GM12878 (cell line): ENCODE measurements around the gene CGN. TPM values are rescaled to one million over a fixed set of nuclear protein-coding genes. Genes with fewer than 3 reads are reported as not detected.

ENCODE experiments used
- ATAC-seq: fragments of 200-7000 bp; cut with Tn5 transposase; 3 replicates; pipeline ENCODE4 v1.9.1; 2020; ENCODE audit warnings: mild to moderate bottlenecking, moderate library complexity
- BruUV-seq: library from RNA; stranded (reverse); fragments of 400-500 nt; replicated peaks from 2 replicates; lab custom pipeline; 2021; lab: Mats Ljungman, UMichigan
- CTCF ChIA-PET: fragments of 300-600 bp; sonication (Branson Sonifier 250); formaldehyde crosslinking; extraction: SDS; loops from one replicate; lab custom pipeline; 2021; ENCODE audit warnings: inconsistent platforms; lab: Yijun Ruan, JAX
- POLR2A ChIA-PET: fragments of 350-600 bp; formaldehyde crosslinking; extraction: SDS; loops from one replicate; lab custom pipeline; 2021; ENCODE audit warnings: inconsistent platforms; lab: Charles Lee
- RAD21 ChIA-PET: fragments of 300-600 bp; sonication (Branson Sonifier 250); formaldehyde crosslinking; loops from one replicate; lab custom pipeline; 2023; ENCODE audit warnings: antibody characterized with exemption; ENCODE audit not compliant: unreplicated experiment; lab: Charles Lee
- SMC1A ChIA-PET: fragments of 300-600 bp; sonication (Branson Sonifier 250); formaldehyde crosslinking; loops from one replicate; lab custom pipeline; 2023; ENCODE audit not compliant: unreplicated experiment, uncharacterized antibody; lab: Charles Lee
- DNase-seq: peaks from one replicate; pipeline ENCODE4 v3.0.0-alpha.2; 2011; ENCODE audit warnings: low read depth, low spot score
- FAIRE-seq: peaks from 3 replicates; lab custom pipeline; 2011; peaks lifted over from hg19 to GRCh38; lab: Jason Lieb, UNC
- H2AFZ ChIP-seq: 2 replicates; pipeline ENCODE4 v1.6.0; 2011; ENCODE audit warnings: low read depth, low read length, control low read depth; ENCODE audit not compliant: control insufficient read depth
- H3K27ac ChIP-seq: 2 replicates; pipeline ENCODE4 v1.5.1; 2011; ENCODE audit warnings: control low read depth; ENCODE audit not compliant: control insufficient read depth, insufficient read depth
- H3K27me3 ChIP-seq, 2 experiments: replicated peaks in 1 of 2; 2 replicates each; pipeline versions ENCODE4 v1.6.0 to v1.6.1; 2011; ENCODE audit warnings: low read length in 1 of 2; ENCODE audit not compliant: control insufficient read depth in 2 of 2, insufficient read depth in 2 of 2
- H3K36me3 ChIP-seq, 2 experiments: 2 replicates each; pipeline ENCODE4 v1.5.1; 2011; ENCODE audit warnings: low read length in 1 of 2; ENCODE audit not compliant: control insufficient read depth in 2 of 2, insufficient read depth in 2 of 2
- H3K4me1 ChIP-seq: 2 replicates; pipeline ENCODE4 v1.6.1; 2011; ENCODE audit warnings: mild to moderate bottlenecking, low read length, moderate library complexity, mixed read lengths; ENCODE audit not compliant: control insufficient read depth, insufficient read depth
- H3K4me2 ChIP-seq: 2 replicates; pipeline ENCODE4 v1.6.0; 2011; ENCODE audit warnings: control low read depth; ENCODE audit not compliant: control insufficient read depth, insufficient read depth
- H3K4me3 ChIP-seq: fragments of 200-600 bp; sonication (generic); 2 replicates; pipeline ENCODE4 v1.5.1; 2016
- H3K79me2 ChIP-seq: 2 replicates; pipeline ENCODE4 v1.6.0; 2011; ENCODE audit warnings: low read length; ENCODE audit not compliant: control insufficient read depth, insufficient read depth
- H3K9ac ChIP-seq: 2 replicates; pipeline ENCODE4 v1.8.0; 2011; ENCODE audit warnings: low read length, control low read depth, mixed read lengths; ENCODE audit not compliant: control insufficient read depth, insufficient read depth
- H3K9me3 ChIP-seq: replicated peaks from 3 replicates; pipeline ENCODE4 v1.5.1; 2011; ENCODE audit warnings: mild to moderate bottlenecking, low read length; ENCODE audit not compliant: control insufficient read depth, insufficient read depth
- H4K20me1 ChIP-seq: 2 replicates; pipeline ENCODE4 v1.6.0; 2011; ENCODE audit not compliant: control insufficient read depth, insufficient read depth
- MEF2B ChIP-seq: fragments of 450-650 bp; IDR thresholded peaks from 2 replicates; pipeline ENCODE4 v1.6.1; 2018; ENCODE audit warnings: mild to moderate bottlenecking, moderate library complexity; ENCODE audit not compliant: partially characterized antibody, poor library complexity, severe bottlenecking
- MYC ChIP-seq: IDR thresholded peaks from 2 replicates; pipeline ENCODE4 v1.6.1; 2011; ENCODE audit warnings: mild to moderate bottlenecking, low read length, moderate library complexity, inconsistent platforms; ENCODE audit not compliant: insufficient read depth, insufficient replicate concordance, insufficient read length, severe bottlenecking
- PML ChIP-seq: IDR thresholded peaks from 2 replicates; pipeline ENCODE4 v1.6.1; 2012; ENCODE audit warnings: low read length, inconsistent platforms
- SKIL ChIP-seq: fragments of 450-650 bp; IDR thresholded peaks from 2 replicates; pipeline ENCODE4 v1.6.1; 2017; ENCODE audit warnings: mild to moderate bottlenecking, low read depth, inconsistent platforms; ENCODE audit not compliant: poor library complexity, severe bottlenecking
- SMARCA5 ChIP-seq: fragments of 450-650 bp; IDR thresholded peaks from 2 replicates; pipeline ENCODE4 v1.6.1; 2017; ENCODE audit warnings: mild to moderate bottlenecking
- TCF3 ChIP-seq: IDR thresholded peaks from 2 replicates; pipeline ENCODE4 v1.6.1; 2012; ENCODE audit warnings: low read depth, mild to moderate bottlenecking, low read length, borderline replicate concordance; ENCODE audit not compliant: insufficient read depth
- WGBS: methylation state at CpG from one replicate; pipeline ENCODE4 v1.1.6; 2016; ENCODE audit warnings: low lambda C conversion rate; ENCODE audit not compliant: insufficient replicate concordance, insufficient coverage; ENCODE audit errors: missing lambda C conversion rate; 5-methylcytosine and 5-hydroxymethylcytosine counted together
- in situ Hi-C: fragments of 300-500 bp; cut with MboI; formaldehyde crosslinking; loops from 9 replicates; pipeline ENCODE4 v1.14.3; 2018; ENCODE audit warnings: mixed read lengths
- intact Hi-C: fragments of 100-400 bp; cut with micrococcal nuclease; formaldehyde crosslinking; loops from one replicate; pipeline ENCODE4 v1.14.2; 2022; ENCODE audit not compliant: unreplicated experiment
- polyA plus RNA-seq, 11 experiments: library from polyadenylated mRNA; depleted of rRNA in 4 of 11; unstranded in 6 of 11; stranded (reverse) in 5 of 11; fragments of >200 nt; fragmentation: Nextera tagmentation in 4 of 11; fragmentation: Illumina TruSeq in 1 of 11; extraction: Ambion mirVana in 4 of 11; extraction: Trizol in 1 of 11; gene quantifications; 1 replicate in 1 of 11; 2 replicates in 10 of 11; pipeline versions ENCODE4 v1.2.1 to v1.2.3, GENCODE V29; 2011 to 2016; ENCODE audit warnings: inconsistent platforms in 2 of 11, missing spikeins in 2 of 11, low read depth in 1 of 11
- total RNA-seq, 4 experiments: library from RNA; depleted of rRNA in 3 of 4; stranded (reverse); fragments of >200 nt in 3 of 4; fragmentation: Illumina TruSeq in 1 of 4; extraction: Trizol in 1 of 4; gene quantifications; 2 replicates each; pipeline versions ENCODE4 v1.2.1 to v1.2.3, GENCODE V29; 2013 to 2021

The CGN gene
- total and polyA plus RNA-seq, 10 of the 15 experiments (the other 5 are each of a cell fraction or from before 2014, with no cell fraction given): 0.11 to 6.5 (median 3.4) TPM

DNA sequence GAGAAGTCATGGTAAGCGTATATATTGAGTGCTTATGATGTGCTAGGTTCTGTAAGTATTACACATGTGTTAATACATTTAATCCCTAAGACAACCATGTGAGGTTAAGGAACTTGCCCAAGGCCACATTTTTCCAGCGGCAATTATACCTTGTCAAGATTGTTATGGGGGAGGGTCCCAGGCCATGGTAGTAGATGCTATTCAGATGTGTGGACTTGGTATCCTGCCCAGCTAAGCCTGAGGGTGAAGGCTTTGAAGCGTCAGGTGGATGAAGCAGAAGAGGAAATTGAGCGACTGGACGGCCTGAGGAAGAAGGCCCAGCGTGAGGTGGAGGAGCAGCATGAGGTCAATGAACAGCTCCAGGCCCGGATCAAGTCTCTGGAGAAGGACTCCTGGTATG, 25.3 kb downstream of the CGN start:
- ChIA-PET POLR2A (no interaction called here), RAD21 (interaction anchor here (1.2 kb wide), 1 partner anchor 92 kb away, joined by 3 read pairs; no protein-coding TSS in a partner anchor), CTCF (interaction anchor here (0.6 to 1.3 kb wide), 3 partner anchors 198 to 300 kb away, joined by 3 to 5 read pairs (median 3); no protein-coding TSS in a partner anchor), SMC1A (interaction anchor here (0.6 to 1.3 kb wide), 3 partner anchors 17 to 99 kb away, joined by 3 to 4 read pairs (median 4); no protein-coding TSS in a partner anchor)
- ATAC-seq (no peak), FAIRE-seq (no peak), DNase-seq (no peak)
- H3K27me3 ChIP-seq: peaks cover 4 to 5% of the 10 kb centered on the region in 2 experiments; a peak in 3 of 4 replicates
- no peak overlapping the region for H3K9ac ChIP-seq
- TF ChIP-seq SMARCA5 (no peak), TCF3 (no peak)
- intact Hi-C loops (no loop called here), in situ Hi-C loops (no loop called here)
- no peak overlapping the region for H3K4me2 ChIP-seq
- WGBS: 58% methylated on average over 7 of the region's 7 CpGs
- H3K9me3 ChIP-seq: no peaks in the 10 kb centered on the region
- H3K36me3 ChIP-seq: no peaks in the 10 kb centered on the region
- H2AFZ ChIP-seq: no peak overlapping the region
- H4K20me1 ChIP-seq: no peaks in the 10 kb centered on the region
- H3K4me3 ChIP-seq: no peak overlapping the region
- H3K4me1 ChIP-seq: peaks cover 13% of the 10 kb centered on the region
- no TSS peak for BruUV-seq
- no peaks in the 10 kb centered on the region for H3K79me2 ChIP-seq
- no peak overlapping the region for H3K27ac ChIP-seq

GRCh38 chr1:151537112-151537511, 25.9 kb downstream of the CGN start:
- ChIA-PET RAD21 (interaction anchor here (1.2 kb wide), 1 partner anchor 93 kb away, joined by 3 read pairs; no protein-coding TSS in a partner anchor), SMC1A (interaction anchor here (0.7 to 1.3 kb wide), 4 partner anchors 14 to 93 kb away, joined by 3 to 4 read pairs (median 4); no protein-coding TSS in a partner anchor), POLR2A (no interaction called here), CTCF (interaction anchor here (0.6 to 1.3 kb wide), 3 partner anchors 153 to 207 kb away, joined by 3 to 5 read pairs (median 3); no protein-coding TSS in a partner anchor)
- H3K9me3 ChIP-seq: no peaks in the 10 kb centered on the region
- in situ Hi-C loops: no loop called here
- peaks cover 4 to 5% of the 10 kb centered on the region in 2 experiments; a peak in 3 of 4 replicates for H3K27me3 ChIP-seq
- no peak overlapping the region for H2AFZ ChIP-seq
- no peak overlapping the region for H3K4me2 ChIP-seq
- no peak for FAIRE-seq
- intact Hi-C loops: no loop called here
- ATAC-seq: no peak
- no peak overlapping the region for H3K4me3 ChIP-seq
- H3K9ac ChIP-seq: no peak overlapping the region
- H3K36me3 ChIP-seq: no peaks in the 10 kb centered on the region
- 68% methylated on average over 9 of the region's 9 CpGs for WGBS
- no peaks in the 10 kb centered on the region for H4K20me1 ChIP-seq
- no peak for DNase-seq
- BruUV-seq: no TSS peak
- peaks cover 13% of the 10 kb centered on the region for H3K4me1 ChIP-seq
- H3K79me2 ChIP-seq: no peaks in the 10 kb centered on the region
- no peak overlapping the region for H3K27ac ChIP-seq
- TF ChIP-seq PML (no peak), SKIL (no peak), MEF2B (no peak), MYC (no peak)
